Fibroblast of skin of right quadriceps (primary cell): Measurements from ENCODE around the gene KRT80.

Experiments
- DNase-seq: peaks from one replicate; pipeline ENCODE4 v3.0.0-alpha.2; 2013

KRT80 gene

DNA sequence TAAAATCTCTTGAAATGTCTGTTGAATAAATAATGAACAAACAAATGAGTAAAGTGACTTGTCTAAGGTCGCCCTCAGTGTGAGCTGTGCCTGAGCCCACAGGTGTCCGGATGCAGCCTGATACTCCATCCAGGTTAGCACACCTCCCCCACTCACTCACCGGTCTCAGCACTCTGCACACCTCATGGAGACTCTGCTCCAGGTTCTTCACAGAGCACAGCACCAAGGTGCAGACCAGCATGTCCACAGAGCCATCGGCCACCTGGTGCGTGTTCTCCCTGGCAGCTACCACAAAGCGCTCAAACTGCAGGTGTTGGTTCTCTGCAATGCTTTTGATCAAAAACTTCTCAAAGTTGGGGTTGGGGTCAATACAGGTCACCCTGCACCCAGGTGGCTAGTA is 37.1 kb upstream of the KRT80 start:
- DNase-seq: no peak

DNA sequence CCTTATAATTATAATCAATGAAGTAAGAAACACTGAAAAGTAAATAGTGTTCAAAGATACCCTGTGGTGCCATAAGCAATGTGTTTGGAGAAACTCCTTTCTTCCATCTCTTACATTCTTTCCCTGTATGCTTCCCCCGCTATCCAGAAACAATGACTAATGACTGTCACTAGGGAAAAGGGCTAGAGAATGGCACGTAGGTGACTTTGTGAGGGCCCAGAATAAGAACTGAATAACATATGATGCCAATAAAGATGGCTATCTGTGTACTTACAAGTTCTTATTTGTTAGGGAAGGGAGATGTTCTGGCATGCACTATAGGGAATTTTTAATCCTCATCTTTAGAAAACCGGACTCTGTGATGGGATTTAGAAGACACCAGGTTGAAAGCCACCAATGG is 36.6 kb upstream of the KRT80 start:
- DNase-seq: peak; percentile 50

- DNase-seq: no peak
Measured at GRCh38 chr12:52227606-52228166, 35.9 kb upstream of the KRT80 start.

DNA sequence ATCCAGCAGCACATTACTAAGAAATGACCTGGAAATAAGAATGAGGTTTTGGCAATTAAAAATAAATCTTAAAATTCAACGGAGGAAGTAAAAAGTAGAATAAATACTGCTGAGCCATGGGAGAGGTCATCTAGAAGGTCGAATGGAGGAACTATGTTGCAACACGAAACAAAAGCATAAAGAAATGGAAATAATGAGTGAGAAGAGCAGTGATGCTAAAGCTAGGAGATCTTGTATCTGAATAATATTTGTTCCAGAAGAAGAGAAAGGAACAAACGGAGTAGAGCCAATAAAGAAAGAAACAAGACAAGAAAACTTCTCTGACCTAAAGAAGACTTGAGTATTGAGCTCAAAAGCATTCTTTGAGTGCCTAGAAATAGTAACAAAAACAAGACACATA is 34.6 kb upstream of the KRT80 start:
- no peak for DNase-seq

DNA sequence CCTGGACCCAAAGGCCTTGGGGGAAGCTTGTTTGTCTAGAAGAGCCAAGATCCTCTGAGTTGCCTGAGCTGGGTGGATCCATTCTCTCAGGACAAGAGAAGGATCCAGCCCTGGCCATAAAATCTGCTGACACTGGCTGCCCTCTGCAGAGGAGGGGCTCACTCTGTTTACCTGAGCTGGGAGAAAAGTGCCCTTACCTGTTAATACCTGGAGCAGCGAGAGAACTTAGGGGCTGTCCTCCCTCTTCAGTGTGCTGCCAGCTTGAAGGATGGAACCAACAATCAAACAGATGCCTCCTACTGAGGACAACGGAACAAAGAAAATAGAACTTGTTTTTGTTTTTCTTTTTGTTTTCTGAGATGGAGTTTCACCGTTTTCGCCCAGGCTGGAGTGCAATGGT is 33.9 kb upstream of the KRT80 start:
- DNase-seq: no peak

GRCh38 chr12:52224151-52224550 is 32.3 kb upstream of the KRT80 start:
- peak; percentile 53 for DNase-seq

GRCh38 chr12:52223406-52224039 is 31.7 kb upstream of the KRT80 start:
- DNase-seq: no peak

- no peak for DNase-seq
Measured at GRCh38 chr12:52222692-52223091, 30.9 kb upstream of the KRT80 start.

- no peak for DNase-seq
Measured at GRCh38 chr12:52221912-52222457, 30.2 kb upstream of the KRT80 start.

GRCh38 chr12:52221070-52221781 is 29.4 kb upstream of the KRT80 start:
- no peak for DNase-seq

DNA sequence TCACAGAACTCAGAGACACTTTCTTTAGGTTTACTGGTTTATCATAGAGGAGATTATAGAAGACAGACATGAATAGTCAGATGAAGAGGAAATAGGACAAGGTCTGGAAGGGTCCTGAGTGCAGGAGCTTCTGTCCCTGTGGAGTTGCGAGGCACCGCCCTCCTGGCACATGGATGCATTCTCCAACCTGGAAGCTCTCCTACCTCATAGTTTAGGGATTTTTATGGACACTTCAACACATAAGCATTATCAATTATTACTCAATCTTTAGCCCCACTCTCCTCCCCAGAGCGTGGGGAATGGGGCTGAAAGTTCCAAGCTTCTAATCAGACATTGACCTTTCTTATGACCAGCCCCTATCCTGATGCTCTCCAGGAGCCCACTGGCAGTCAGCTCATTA is 28.7 kb upstream of the KRT80 start:
- no peak for DNase-seq

DNA sequence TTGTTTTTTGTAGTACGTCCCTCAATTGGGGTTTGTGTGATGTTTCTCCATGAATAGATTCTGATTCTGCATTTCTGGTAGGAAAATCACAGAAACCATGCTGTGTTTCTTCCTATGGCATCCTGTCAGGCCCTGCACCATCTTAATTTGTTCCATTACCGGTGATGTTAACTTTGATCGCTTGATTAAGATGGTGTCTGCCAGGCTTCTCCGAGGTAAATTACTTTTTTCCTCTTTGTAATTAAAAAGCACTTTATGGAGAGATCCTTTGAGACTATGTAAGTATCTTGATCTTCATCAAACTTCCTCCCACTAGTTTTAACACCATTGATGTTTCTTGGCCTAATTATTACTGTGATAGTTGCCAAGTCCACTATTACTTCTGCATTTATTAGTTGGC is 26.2 kb upstream of the KRT80 start:
- DNase-seq: no peak

DNA sequence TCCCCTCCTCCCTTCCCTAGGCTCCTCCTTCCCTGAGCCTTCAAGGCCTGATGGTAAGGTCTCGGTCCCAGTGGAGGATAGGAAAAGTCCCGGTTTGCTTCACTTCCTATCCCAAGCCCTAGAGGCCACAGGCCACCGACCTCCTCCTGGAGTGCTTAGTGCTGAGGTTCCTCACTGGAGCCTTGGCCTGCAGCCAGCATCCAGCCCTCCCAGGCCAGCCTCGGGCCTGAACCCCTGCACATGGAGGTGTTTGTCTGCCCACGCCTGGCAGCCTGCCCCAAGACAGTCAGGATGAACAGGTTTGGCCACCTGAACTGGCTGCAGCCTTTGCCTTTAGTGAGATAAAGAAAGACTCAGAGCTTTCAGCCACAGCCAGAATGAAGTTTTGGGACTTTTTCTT is 25.4 kb upstream of the KRT80 start:
- DNase-seq: no peak

GRCh38 chr12:52216807-52217206 is 25.0 kb upstream of the KRT80 start:
- DNase-seq: no peak

DNA sequence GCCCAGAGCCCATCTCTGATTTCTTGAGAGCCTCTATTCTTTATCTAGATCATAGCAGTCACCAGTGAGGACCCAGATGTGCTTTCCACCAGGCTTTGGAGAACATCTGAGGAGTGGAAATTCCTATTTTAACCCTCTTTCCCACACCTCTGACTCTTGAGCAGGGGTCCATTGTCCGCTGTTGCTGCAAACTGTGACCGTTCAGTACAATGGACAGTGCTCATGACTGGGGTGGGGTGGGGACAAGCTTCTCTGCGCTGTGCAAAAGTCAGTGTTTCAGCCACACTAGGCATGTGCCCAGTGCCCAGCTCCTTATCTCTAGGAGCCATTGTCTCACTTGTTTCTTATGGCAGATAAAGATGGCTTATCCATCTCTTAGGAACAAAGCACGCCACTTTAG is 24.3 kb upstream of the KRT80 start:
- DNase-seq: no peak

GRCh38 chr12:52215587-52216031 is 23.8 kb upstream of the KRT80 start:
- no peak for DNase-seq

DNA sequence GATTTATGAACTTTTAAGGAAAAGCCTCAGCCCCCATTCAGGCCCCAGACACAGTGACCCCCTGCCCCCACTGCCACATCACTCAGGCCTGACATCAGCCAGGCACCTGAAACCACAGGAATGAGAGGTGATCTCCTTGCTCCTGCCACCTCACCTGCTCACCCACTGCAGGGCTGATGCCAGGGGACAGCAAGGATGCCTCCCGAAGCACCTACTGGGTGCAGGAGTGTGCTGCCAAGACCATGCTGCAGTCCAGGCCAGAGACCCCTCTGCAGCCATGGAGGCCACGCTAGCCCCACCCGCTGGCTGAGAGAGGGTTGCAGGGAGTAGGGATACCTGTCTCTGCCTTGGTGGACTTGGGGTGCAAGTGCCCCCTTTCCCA is 22.6 kb upstream of the KRT80 start:
- no peak for DNase-seq

DNA sequence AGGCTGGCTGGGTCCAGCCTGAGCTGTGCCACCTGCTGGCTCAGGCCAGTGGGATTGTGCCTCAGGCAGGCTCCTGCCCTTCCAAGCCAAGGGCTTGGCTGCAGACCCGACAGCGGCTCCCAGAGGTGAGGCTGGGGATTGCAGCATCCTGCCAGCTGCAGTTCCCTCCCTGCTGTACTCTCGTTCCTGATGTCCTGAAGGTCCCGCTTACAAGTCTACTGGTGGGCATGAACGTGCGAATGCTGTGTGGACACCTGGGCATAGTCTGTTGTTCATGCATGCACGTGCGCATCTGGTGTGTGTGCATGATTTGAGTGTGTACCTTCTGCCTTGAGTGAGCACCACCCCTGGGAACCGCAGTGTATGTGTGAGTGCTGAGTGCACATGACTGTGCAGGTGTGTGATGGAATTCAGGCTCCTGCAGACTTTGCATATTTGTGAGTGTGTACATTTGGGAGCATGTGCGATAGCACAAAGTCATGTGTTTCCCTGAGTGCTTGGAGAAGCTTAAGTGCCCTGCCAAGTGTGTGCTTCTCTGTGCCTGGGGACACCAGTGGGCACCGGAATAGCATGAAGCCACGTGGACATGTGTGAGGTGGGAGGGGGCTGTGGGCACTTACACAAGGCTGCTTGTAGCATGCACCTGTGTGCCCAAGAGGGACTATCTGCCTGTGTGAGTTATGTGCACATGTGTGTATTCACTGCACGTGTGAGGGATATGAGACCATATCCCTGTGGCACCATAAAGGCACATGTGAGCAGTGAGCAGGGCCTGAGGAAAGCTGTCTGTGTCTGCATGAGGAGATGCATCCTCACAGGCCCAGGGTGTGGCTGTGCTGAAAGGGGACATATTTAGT is 22.0 kb upstream of the KRT80 start:
- DNase-seq: peak; percentile 61

DNA sequence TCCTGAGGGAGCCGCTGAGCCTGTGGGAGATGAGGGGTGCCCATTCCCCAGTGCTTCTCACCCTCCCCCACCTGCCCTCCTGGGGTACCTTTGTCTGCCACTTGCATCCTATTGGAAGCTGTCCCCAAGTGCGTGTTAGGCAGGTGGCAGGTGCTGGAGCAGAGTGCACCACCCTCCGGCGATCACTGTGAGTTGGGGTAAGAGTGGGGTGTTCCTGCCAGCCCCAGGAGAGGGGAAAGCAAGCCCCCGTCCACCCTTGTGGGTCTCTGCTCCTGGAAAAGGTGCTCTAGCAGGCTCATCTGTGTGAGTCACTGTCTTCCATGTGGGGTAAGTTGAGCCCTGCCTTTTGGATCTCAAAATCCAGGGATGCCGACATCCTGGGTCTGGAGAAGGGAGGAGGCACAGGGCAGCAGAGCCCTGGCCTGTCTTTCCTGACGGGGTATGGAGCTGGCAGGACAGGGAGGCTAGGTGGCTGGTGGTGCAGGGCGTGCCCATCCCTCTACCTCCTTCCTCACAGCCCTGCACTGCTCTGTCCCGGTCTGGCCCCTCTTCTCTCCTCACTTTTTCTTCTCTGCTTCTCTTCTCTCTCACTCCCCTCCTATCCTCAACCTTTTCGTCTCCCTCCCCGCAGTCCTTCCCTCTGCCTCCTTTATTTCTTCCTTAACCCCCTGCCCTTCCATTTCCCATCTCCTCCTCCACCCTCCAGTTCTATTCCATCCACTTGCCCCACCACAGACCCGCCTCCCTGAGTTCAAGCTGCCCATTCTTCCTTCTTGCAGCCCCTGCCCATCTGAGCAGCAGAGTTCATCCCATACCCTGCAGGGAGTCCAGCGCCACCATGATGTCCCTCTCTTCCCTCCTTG is 21.1 kb upstream of the KRT80 start:
- no peak for DNase-seq

DNA sequence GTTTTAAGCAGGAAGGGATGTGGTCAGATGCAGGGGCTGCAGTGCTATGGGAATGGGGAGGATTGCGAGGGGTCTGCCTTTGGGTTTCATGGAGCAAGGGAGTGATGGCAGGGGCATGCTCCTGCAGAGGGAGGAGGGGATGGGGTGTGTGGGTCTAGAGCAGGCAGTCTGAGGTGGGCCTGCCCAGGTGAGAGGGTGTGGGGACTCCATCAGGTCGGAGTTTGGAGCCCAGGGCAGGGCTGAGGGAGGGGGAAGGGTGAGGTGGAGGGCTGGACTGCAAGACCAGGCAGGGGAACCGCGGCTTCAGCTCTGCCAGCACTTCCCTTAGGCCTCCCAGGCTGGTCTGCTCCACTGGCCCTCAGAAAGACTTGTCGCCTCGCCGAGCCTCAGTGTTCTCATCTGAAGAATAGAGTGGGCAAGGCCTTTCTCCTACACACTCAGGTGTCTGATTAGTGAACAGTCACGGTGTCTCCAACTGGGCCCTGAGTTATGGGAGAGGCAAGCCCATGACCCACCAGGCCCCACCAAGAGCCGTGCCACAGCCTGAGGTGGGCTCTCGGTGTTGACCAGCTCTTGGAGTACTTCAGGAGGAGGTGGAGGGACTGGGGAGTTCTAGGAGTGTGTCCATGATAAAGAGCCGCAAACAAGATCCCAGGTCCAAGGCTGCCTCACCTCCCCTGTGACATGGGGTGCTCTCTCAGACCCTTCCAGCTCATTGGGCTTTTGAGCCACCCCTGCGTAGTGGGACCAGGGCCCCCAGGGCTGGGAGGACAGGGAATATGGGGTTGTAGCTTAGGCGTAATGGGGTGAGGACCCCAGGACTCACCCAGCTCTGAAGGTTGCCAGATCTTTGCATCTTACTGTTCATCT is 20.1 kb upstream of the KRT80 start:
- DNase-seq: no peak

- no peak for DNase-seq
Measured at GRCh38 chr12:52210925-52211650, 19.3 kb upstream of the KRT80 start.
